Ascending aorta (tissue), 2 donors: ENCODE results near the gene SMIM7. TPM values are rescaled to one million over a fixed set of nuclear protein-coding genes. Genes with fewer than 3 reads are reported as not detected.

Source experiments
- DNase-seq, 2 donors: peaks; one replicate each; pipeline ENCODE4 v3.0.0-alpha.2; 2019; ENCODE audit warnings: low spot score in 2 of 2
- H3K27ac ChIP-seq, 2 donors: fragments of 200-600 bp; sonication (generic); one replicate each; pipeline ENCODE4 v1.5.1; 2016 to 2017; ENCODE audit warnings: mild to moderate bottlenecking in 1 of 2
- H3K27me3 ChIP-seq: fragments of 200-600 bp; sonication (generic); one replicate; pipeline ENCODE4 v1.5.1; 2017
- H3K36me3 ChIP-seq, 2 donors: fragments of 200-600 bp; sonication (generic); one replicate each; pipeline ENCODE4 v1.5.1; 2016
- H3K4me1 ChIP-seq, 2 donors: fragments of 200-600 bp; sonication (generic); one replicate each; pipeline ENCODE4 v1.5.1; 2016 to 2017; ENCODE audit warnings: mild to moderate bottlenecking in 1 of 2
- H3K4me3 ChIP-seq, 2 donors: fragments of 200-600 bp; sonication (generic); one replicate each; pipeline ENCODE4 v1.5.1; 2016 to 2017; ENCODE audit warnings: mild to moderate bottlenecking in 1 of 2
- H3K9me3 ChIP-seq, 2 donors: fragments of 200-600 bp; sonication (generic); one replicate each; pipeline ENCODE4 v1.5.1; 2016
- intact Hi-C: fragments of 100-400 bp; cut with DNase I; formaldehyde crosslinking; loops from one replicate; pipeline ENCODE4 v1.15.1; 2023
- total RNA-seq: library from RNA; depleted of rRNA; stranded (reverse); fragments of >200 nt; gene quantifications from one replicate; pipeline ENCODE4 v1.1.0, GENCODE V29; 2016
- TF ChIP-seq, protein P1 (sequence below), 3 experiments: fragments of 200-600 bp in 2 of 3; fragments of 450-650 bp in 1 of 3; sonication (generic) in 2 of 3; IDR thresholded peaks; one replicate each; pipeline ENCODE4 v1.5.1; 2016 to 2019; ENCODE audit warnings: antibody characterized with exemption in 3 of 3, mild to moderate bottlenecking in 1 of 3, moderate library complexity in 1 of 3

The SMIM7 gene
- 16.7 TPM for total RNA-seq

DNA sequence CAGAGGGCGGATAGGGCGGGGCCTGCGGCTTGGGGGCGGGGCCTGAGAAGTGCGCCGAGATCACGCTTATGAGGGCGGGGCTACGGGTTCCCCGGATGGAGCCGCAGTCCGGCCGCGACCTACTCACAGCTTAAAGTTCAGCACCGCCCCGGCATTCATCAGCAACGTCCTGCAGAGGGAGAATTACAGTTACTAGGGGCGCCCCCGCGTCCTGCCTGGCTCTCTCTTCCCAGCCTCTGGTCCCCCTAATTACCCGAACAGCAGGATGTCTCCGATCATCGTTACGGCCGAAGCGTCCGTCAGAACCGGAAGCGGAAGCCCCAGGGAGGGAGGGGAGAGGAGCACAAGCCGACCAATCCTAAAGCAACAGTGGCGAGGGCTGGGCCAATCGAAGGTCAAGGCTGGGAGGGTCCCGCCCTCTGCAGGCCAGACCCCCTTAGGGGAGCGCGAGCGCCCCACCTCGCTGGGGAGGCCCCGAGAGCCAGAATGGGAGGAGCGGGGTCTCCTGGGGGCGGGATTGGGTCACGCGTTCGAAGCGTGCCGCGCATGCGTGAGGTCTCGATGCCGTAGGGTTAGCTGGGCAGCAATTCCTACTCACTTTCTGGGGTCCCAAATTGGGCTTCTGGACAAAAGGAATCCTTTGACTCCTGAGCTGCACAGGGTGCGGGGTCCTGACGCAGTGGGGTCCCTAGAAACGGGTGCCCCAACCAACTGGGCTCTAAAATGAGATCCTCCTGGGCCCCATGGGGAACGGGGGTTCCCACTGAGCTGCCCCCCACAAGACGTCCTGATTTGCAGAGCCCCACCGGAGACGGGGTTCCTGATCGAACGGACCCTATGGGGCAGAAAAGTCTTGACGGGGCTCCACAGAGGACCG, at the start of gene SMIM7:
TSS of gene SMIM7 (minus strand) at position 313 of the 877 bp plus-strand sequence. CDS start at position 279, 34 bp downstream.
- Histone ChIP-seq H3K4me3 (peak within 1 kb of the TSS; percentile 81 to 93), H3K36me3 (peaks cover 15 to 23% of the 10 kb centered on the region in 2 donors), H3K27me3 (no peaks in the 10 kb centered on the region), H3K4me1 (peaks cover 9 to 20% of the 10 kb centered on the region in 2 donors), H3K9me3 (no peaks in the 10 kb centered on the region), H3K27ac (peak within 1 kb of the TSS; percentile 87)
- TF ChIP-seq, protein P1, sequence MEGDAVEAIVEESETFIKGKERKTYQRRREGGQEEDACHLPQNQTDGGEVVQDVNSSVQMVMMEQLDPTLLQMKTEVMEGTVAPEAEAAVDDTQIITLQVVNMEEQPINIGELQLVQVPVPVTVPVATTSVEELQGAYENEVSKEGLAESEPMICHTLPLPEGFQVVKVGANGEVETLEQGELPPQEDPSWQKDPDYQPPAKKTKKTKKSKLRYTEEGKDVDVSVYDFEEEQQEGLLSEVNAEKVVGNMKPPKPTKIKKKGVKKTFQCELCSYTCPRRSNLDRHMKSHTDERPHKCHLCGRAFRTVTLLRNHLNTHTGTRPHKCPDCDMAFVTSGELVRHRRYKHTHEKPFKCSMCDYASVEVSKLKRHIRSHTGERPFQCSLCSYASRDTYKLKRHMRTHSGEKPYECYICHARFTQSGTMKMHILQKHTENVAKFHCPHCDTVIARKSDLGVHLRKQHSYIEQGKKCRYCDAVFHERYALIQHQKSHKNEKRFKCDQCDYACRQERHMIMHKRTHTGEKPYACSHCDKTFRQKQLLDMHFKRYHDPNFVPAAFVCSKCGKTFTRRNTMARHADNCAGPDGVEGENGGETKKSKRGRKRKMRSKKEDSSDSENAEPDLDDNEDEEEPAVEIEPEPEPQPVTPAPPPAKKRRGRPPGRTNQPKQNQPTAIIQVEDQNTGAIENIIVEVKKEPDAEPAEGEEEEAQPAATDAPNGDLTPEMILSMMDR (IDR thresholded peaks at IDR 0.05): no peak
- DNase-seq: peak; percentile 93 to 99
- intact Hi-C loops: loop anchor here (1.0 to 5.0 kb wide), 4 partner anchors 32 to 164 kb away; partner anchors contain the start of genes C19orf44, CALR3, CHERP and MED26

DNA sequence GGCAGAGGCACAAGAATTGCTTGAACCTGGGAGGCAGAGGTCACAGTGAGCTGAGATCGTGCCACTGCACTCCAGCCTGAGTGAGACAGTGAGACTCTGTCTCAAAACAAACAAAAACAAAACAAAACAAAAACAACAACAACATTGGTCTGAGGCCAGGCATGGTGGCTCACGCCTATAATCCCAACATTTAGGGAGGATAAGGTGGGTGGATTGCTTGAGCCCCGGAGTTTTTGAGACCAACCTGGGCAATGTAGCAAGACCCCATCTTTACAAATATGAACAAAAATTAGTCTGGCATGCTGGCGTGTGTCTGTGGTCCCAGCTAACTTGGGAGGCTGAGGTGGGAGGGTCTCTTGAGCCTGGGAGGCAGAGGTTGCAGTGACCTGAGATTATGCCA, 43.7 kb upstream of the SMIM7 start:
- no peak for DNase-seq
- H3K4me1 ChIP-seq: no peaks in the 10 kb centered on the region
- H3K27ac ChIP-seq: no peak overlapping the region
- TF ChIP-seq, protein P1 (IDR thresholded peaks at IDR 0.05): no peak
- H3K27me3 ChIP-seq: no peaks in the 10 kb centered on the region
- no peaks in the 10 kb centered on the region for H3K36me3 ChIP-seq
- no peaks in the 10 kb centered on the region for H3K9me3 ChIP-seq
- intact Hi-C loops: no loop called here
- no peak overlapping the region for H3K4me3 ChIP-seq

DNA sequence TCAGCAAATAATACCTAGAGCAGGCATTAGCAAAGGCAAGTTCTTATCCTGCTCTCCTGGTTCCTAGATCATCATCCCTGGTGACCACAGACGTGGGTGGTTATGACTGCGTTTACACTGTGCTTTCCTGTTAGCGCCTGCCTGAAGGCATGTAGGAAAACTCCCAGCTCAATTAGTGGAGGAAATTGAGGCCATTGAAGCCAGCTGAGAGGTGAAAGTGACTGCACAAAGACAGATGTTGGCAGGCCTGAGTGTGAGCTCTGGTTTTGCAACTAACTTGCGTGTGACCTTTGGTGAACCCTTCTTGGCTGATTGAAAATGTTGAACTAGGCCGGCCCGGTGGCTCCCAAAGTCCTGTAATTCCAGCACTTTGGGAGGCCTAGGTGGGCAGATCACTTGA, 42.2 kb upstream of the SMIM7 start:
- Histone ChIP-seq H3K4me3 (no peak overlapping the region), H3K36me3 (no peaks in the 10 kb centered on the region), H3K27ac (no peak overlapping the region), H3K4me1 (no peaks in the 10 kb centered on the region), H3K27me3 (no peaks in the 10 kb centered on the region), H3K9me3 (no peaks in the 10 kb centered on the region)
- TF ChIP-seq, protein P1 (IDR thresholded peaks at IDR 0.05): no peak
- intact Hi-C loops: no loop called here
- no peak for DNase-seq

DNA sequence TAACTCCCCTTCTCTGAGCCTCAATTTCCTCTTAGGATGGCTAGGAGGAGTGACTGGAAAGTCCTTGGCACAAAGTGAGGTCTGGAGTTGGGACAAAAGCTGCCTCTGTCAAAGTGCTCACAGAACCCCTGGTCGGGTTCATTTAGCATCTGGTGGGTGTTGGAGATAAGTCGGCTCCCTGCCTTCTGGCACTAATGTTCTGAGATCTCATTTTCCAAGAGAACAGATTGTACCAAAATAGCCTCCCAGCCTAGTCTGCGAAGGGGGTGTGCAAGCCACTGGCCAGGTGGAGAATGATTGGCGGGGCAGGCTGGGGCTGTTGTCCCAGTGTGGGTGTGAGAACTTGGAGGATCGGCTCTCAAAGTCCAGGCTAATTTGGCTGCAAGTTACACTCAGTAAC, 39.0 kb upstream of the SMIM7 start:
- TF ChIP-seq, protein P1 (IDR thresholded peaks at IDR 0.05): no peak
- H3K4me3 ChIP-seq: no peak overlapping the region
- no peak overlapping the region for H3K27ac ChIP-seq
- no peaks in the 10 kb centered on the region for H3K27me3 ChIP-seq
- H3K36me3 ChIP-seq: no peaks in the 10 kb centered on the region
- H3K4me1 ChIP-seq: no peaks in the 10 kb centered on the region
- H3K9me3 ChIP-seq: no peaks in the 10 kb centered on the region
- no peak for DNase-seq
- intact Hi-C loops: no loop called here

DNA sequence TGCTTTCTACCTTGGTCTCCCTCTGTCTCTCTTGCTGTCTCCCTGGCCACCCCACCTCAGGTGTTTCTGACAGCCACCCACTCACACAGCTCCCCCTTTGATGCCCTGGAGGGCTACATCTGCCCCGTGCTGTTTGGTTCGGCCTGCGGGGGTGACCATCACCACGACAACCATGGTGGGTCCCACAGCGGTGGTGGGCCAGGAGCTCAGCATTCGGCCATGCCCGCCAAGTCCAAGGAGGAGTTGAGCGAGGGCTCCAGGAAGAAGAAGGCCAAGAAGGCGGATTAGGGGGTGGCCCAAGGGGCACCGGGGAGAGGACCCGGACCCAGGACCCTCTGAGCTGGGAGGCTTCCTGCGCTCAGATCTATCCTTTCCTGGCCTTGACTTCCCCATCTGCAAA, 28.1 kb upstream of the SMIM7 start:
- Histone ChIP-seq H3K4me1 (peaks cover 0 to 3% of the 10 kb centered on the region in 2 donors), H3K27me3 (no peaks in the 10 kb centered on the region), H3K27ac (no peak overlapping the region), H3K36me3 (no peaks in the 10 kb centered on the region), H3K9me3 (no peaks in the 10 kb centered on the region), H3K4me3 (no peak overlapping the region)
- intact Hi-C loops: no loop called here
- DNase-seq: no peak
- TF ChIP-seq, protein P1 (IDR thresholded peaks at IDR 0.05): no peak
